Neuronal stem cell (in vitro differentiated cells): Measurements from ENCODE around the gene TMEM222.

Experiments used
- DNase-seq: peaks from one replicate; pipeline ENCODE4 v3.0.0-alpha.2; 2013; ENCODE audit warnings: low spot score
- H2AFZ ChIP-seq: one replicate; pipeline ENCODE4 v1.6.1; 2013; ENCODE audit warnings: mild to moderate bottlenecking, low read length, inconsistent platforms
- H2AK5ac ChIP-seq: 2 replicates; pipeline ENCODE4 v1.6.1; 2013; ENCODE audit warnings: low read depth, mild to moderate bottlenecking, inconsistent platforms, low read length, moderate library complexity, mixed read lengths
- H2BK120ac ChIP-seq: 2 replicates; pipeline ENCODE4 v1.6.1; 2013; ENCODE audit warnings: low read depth, mild to moderate bottlenecking, inconsistent platforms, low read length, moderate library complexity, mixed read lengths
- H2BK12ac ChIP-seq: one replicate; pipeline ENCODE4 v1.6.1; 2013; ENCODE audit warnings: low read length, inconsistent platforms
- H2BK15ac ChIP-seq: 2 replicates; pipeline ENCODE4 v1.6.1; 2013; ENCODE audit warnings: mild to moderate bottlenecking, low read length, inconsistent platforms, mixed read lengths
- H2BK5ac ChIP-seq: one replicate; pipeline ENCODE4 v1.6.1; 2013; ENCODE audit warnings: inconsistent platforms, mild to moderate bottlenecking, low read length, moderate library complexity
- H3K14ac ChIP-seq: one replicate; pipeline ENCODE4 v1.6.1; 2013; ENCODE audit warnings: low read length, inconsistent platforms
- H3K18ac ChIP-seq: 2 replicates; pipeline ENCODE4 v1.6.1; 2013; ENCODE audit warnings: low read length, inconsistent platforms
- H3K23ac ChIP-seq: 2 replicates; pipeline ENCODE4 v1.6.1; 2013; ENCODE audit warnings: low read depth, mild to moderate bottlenecking, mixed read lengths, low read length, inconsistent platforms; ENCODE audit not compliant: poor library complexity
- H3K27ac ChIP-seq: replicated peaks from 3 replicates; pipeline ENCODE4 v1.5.1; 2013; ENCODE audit warnings: low read length, inconsistent platforms
- H3K27me3 ChIP-seq, 3 experiments: 2 replicates each; pipeline ENCODE4 v1.6.1; 2013; ENCODE audit warnings: low read length in 3 of 3, mild to moderate bottlenecking in 2 of 3, inconsistent platforms in 1 of 3, low read depth in 1 of 3, mixed read lengths in 1 of 3, moderate library complexity in 1 of 3; ENCODE audit not compliant: control insufficient read depth in 3 of 3, insufficient read depth in 3 of 3
- H3K36me3 ChIP-seq, 2 donors: replicated peaks in 1 of 2; 2 replicates each; pipeline ENCODE4 v1.6.1; 2013; ENCODE audit warnings: low read length in 2 of 2; ENCODE audit not compliant: control insufficient read depth in 2 of 2, insufficient read depth in 2 of 2
- H3K4ac ChIP-seq: 2 replicates; pipeline ENCODE4 v1.6.1; 2013; ENCODE audit warnings: inconsistent platforms, mild to moderate bottlenecking, low read length, moderate library complexity
- H3K4me1 ChIP-seq, 2 donors: 1 replicate in 1 of 2; 2 replicates in 1 of 2; pipeline ENCODE4 v1.6.1; 2013; ENCODE audit warnings: low read length in 2 of 2, low read depth in 1 of 2; ENCODE audit not compliant: control insufficient read depth in 2 of 2, insufficient read depth in 1 of 2
- H3K4me2 ChIP-seq: one replicate; pipeline ENCODE4 v1.6.1; 2013; ENCODE audit warnings: mild to moderate bottlenecking, low read length, inconsistent platforms; ENCODE audit not compliant: insufficient read depth, poor library complexity, severe bottlenecking
- H3K4me3 ChIP-seq, 2 donors: 2 replicates each; pipeline ENCODE4 v1.5.1; 2013; ENCODE audit warnings: low read length in 2 of 2, mild to moderate bottlenecking in 2 of 2, inconsistent platforms in 1 of 2, moderate library complexity in 1 of 2
- H3K79me1 ChIP-seq: one replicate; pipeline ENCODE4 v1.6.1; 2013; ENCODE audit warnings: low read depth, mild to moderate bottlenecking, inconsistent platforms, low read length, moderate library complexity
- H3K9ac ChIP-seq: one replicate; pipeline ENCODE4 v1.6.1; 2013; ENCODE audit warnings: mild to moderate bottlenecking, low read depth, low read length, inconsistent platforms; ENCODE audit not compliant: poor library complexity
- H3K9me3 ChIP-seq, 2 donors: replicated peaks in 1 of 2; 2 replicates each; pipeline versions ENCODE3 to v1.6.1; 2013; ENCODE audit warnings: low read length in 2 of 2, mild to moderate bottlenecking in 2 of 2, inconsistent platforms in 1 of 2, low read depth in 1 of 2, mixed read lengths in 1 of 2, moderate library complexity in 1 of 2; ENCODE audit not compliant: control insufficient read depth in 2 of 2, insufficient read depth in 1 of 2
- H4K8ac ChIP-seq: one replicate; pipeline ENCODE4 v1.6.1; 2013; ENCODE audit warnings: low read depth, mild to moderate bottlenecking, inconsistent platforms, low read length, moderate library complexity
- H4K91ac ChIP-seq: one replicate; pipeline ENCODE4 v1.6.1; 2013; ENCODE audit warnings: low read length, low read depth, mild to moderate bottlenecking, inconsistent platforms; ENCODE audit not compliant: poor library complexity
- WGBS, 2 donors: extraction: QIAGEN DNeasy Blood & Tissue Kit; methylation state at CpG; one replicate each; pipeline ENCODE4 v1.1.7; 2013; ENCODE audit warnings: missing lambda C conversion rate in 2 of 2, mixed read lengths in 1 of 2; ENCODE audit not compliant: insufficient read length in 2 of 2, insufficient replicate concordance in 1 of 2; ENCODE audit errors: extremely low coverage in 2 of 2; 5-methylcytosine and 5-hydroxymethylcytosine counted together

TMEM222 gene

GRCh38 chr1:27301052-27301422 lies 20.9 kb upstream of the TMEM222 start:
- Histone ChIP-seq H2AK5ac (peak overlapping the region; percentile 54), H3K36me3 (peaks cover 17 to 27% of the 10 kb centered on the region in 2 donors), H2BK12ac (no peak overlapping the region), H3K14ac (no peak overlapping the region), H3K27me3 (no peaks in the 10 kb centered on the region), H3K27ac (no peak overlapping the region), H3K4ac (no peak overlapping the region), H4K91ac (no peak overlapping the region), H2AFZ (no peak overlapping the region), H4K8ac (no peak overlapping the region), H3K79me1 (no peaks in the 10 kb centered on the region), H3K4me1 (peaks cover 28 to 29% of the 10 kb centered on the region in 2 donors), H3K23ac (no peak overlapping the region), H3K9ac (peak overlapping the region; percentile 5), H3K4me2 (no peak overlapping the region), H3K4me3 (no peak overlapping the region), H2BK5ac (no peak overlapping the region), H3K9me3 (no peaks in the 10 kb centered on the region), H2BK15ac (peak overlapping the region; percentile 8), H2BK120ac (no peak overlapping the region), H3K18ac (peak overlapping the region; percentile 84)
- DNase-seq, result no peak
- no CpG with 5 or more reads among the region's 8 CpGs for WGBS, 2 donors

- Histone ChIP-seq H4K8ac (no peak overlapping the region), H2AFZ (no peak overlapping the region), H2BK12ac (no peak overlapping the region), H2BK15ac (peak overlapping the region; percentile 8), H3K23ac (no peak overlapping the region), H3K18ac (no peak overlapping the region), H3K9ac (no peak overlapping the region), H3K4ac (no peak overlapping the region), H3K27me3 (no peaks in the 10 kb centered on the region), H3K14ac (no peak overlapping the region), H4K91ac (no peak overlapping the region), H3K4me3 (no peak overlapping the region), H3K79me1 (no peaks in the 10 kb centered on the region), H2AK5ac (peak overlapping the region; percentile 83), H3K4me2 (no peak overlapping the region), H3K9me3 (no peaks in the 10 kb centered on the region), H3K27ac (no peak overlapping the region), H2BK5ac (no peak overlapping the region), H2BK120ac (no peak overlapping the region), H3K36me3 (peaks cover 16 to 25% of the 10 kb centered on the region in 2 donors), H3K4me1 (peaks cover 30 to 31% of the 10 kb centered on the region in 2 donors)
- WGBS, 2 donors, result no CpG with 5 or more reads among the region's 10 CpGs
- DNase-seq, result no peak
These were observed 20.3 kb upstream of the TMEM222 start for GRCh38 chr1:27301582-27302199.

GRCh38 chr1:27302612-27303011 lies 19.4 kb upstream of the TMEM222 start:
- peaks cover 38 to 39% of the 10 kb centered on the region in 2 donors for H3K4me1 ChIP-seq
- no peak overlapping the region for H3K27ac ChIP-seq
- H3K9me3 ChIP-seq, result no peaks in the 10 kb centered on the region
- H3K36me3 ChIP-seq, result peaks cover 10 to 16% of the 10 kb centered on the region in 2 donors
- no CpG with 5 or more reads among the region's 2 CpGs for WGBS, 2 donors
- H3K27me3 ChIP-seq, result no peaks in the 10 kb centered on the region
- no peak overlapping the region for H2BK5ac ChIP-seq
- H3K4me3 ChIP-seq, result no peak overlapping the region
- H2BK15ac ChIP-seq, result no peak overlapping the region
- no peak overlapping the region for H3K4me2 ChIP-seq
- no peak overlapping the region for H3K23ac ChIP-seq
- H2BK12ac ChIP-seq, result no peak overlapping the region
- no peak overlapping the region for H3K18ac ChIP-seq
- no peak overlapping the region for H3K14ac ChIP-seq
- H4K8ac ChIP-seq, result no peak overlapping the region
- DNase-seq, result no peak
- H2AFZ ChIP-seq, result no peak overlapping the region
- no peak overlapping the region for H3K9ac ChIP-seq
- no peak overlapping the region for H3K4ac ChIP-seq
- no peak overlapping the region for H2BK120ac ChIP-seq
- no peak overlapping the region for H2AK5ac ChIP-seq
- no peak overlapping the region for H4K91ac ChIP-seq
- no peaks in the 10 kb centered on the region for H3K79me1 ChIP-seq

- Histone ChIP-seq H3K79me1 (no peaks in the 10 kb centered on the region), H3K14ac (no peak overlapping the region), H2BK15ac (no peak overlapping the region), H3K9ac (no peak overlapping the region), H3K23ac (no peak overlapping the region), H3K4me1 (peaks cover 44% of the 10 kb centered on the region in 2 donors), H3K9me3 (no peaks in the 10 kb centered on the region), H3K18ac (no peak overlapping the region), H2BK120ac (no peak overlapping the region), H3K4me3 (no peak overlapping the region), H3K27ac (no peak overlapping the region), H2AK5ac (no peak overlapping the region), H4K8ac (no peak overlapping the region), H2BK12ac (no peak overlapping the region), H4K91ac (no peak overlapping the region), H2AFZ (no peak overlapping the region), H3K4ac (no peak overlapping the region), H2BK5ac (no peak overlapping the region), H3K36me3 (peaks cover 3 to 8% of the 10 kb centered on the region in 2 donors), H3K4me2 (no peak overlapping the region), H3K27me3 (no peaks in the 10 kb centered on the region)
- WGBS, 2 donors, result no CpG with 5 or more reads among the region's 15 CpGs
- no peak for DNase-seq
These were observed 18.5 kb upstream of the TMEM222 start for GRCh38 chr1:27303509-27303908.
